NOMO-1 treated with DMSO at 0.1 percent for 48 hours (cell line): ENCODE results near the gene SLC22A2.
A peak's percentile ranks its signal among the peaks of the same experiment; 100 is the strongest.
"Not testable (repeated sequence)": the region's sequence is repeated elsewhere in the genome, so short reads cannot be mapped to it uniquely, and the experiment has no call there.

Experiments
- DNase-seq: peaks from one replicate; lab custom pipeline; 2025; ENCODE audit not compliant: unreplicated experiment; lab: John Stamatoyannopoulos, UW

SLC22A2 gene

GRCh38 chr6:160252073-160252813 lies 6.4 kb downstream of the SLC22A2 start:
- DNase-seq: no peak

- no peak for DNase-seq
Observed at GRCh38 chr6:160249671-160250070, 8.9 kb downstream of the SLC22A2 start.

GRCh38 chr6:160248538-160248937 lies 10.1 kb downstream of the SLC22A2 start:
- DNase-seq: no peak

GRCh38 chr6:160247457-160247883 lies 11.2 kb downstream of the SLC22A2 start:
- DNase-seq: no peak

GRCh38 chr6:160240691-160241084 lies 17.9 kb downstream of the SLC22A2 start:
- DNase-seq: no peak

GRCh38 chr6:160239929-160240690 lies 18.5 kb downstream of the SLC22A2 start:
- DNase-seq: no peak

GRCh38 chr6:160238761-160239751 lies 19.6 kb downstream of the SLC22A2 start:
- DNase-seq: no peak

- no peak for DNase-seq
Observed at GRCh38 chr6:160238278-160238711, 20.3 kb downstream of the SLC22A2 start.

- not testable (repeated sequence) for DNase-seq
Observed at GRCh38 chr6:160237597-160238275, 20.9 kb downstream of the SLC22A2 start.

GRCh38 chr6:160236235-160236872 lies 22.3 kb downstream of the SLC22A2 start:
- DNase-seq: not testable (repeated sequence)

GRCh38 chr6:160233950-160234640 lies 24.5 kb downstream of the SLC22A2 start:
- not testable (repeated sequence) for DNase-seq

GRCh38 chr6:160227769-160228161 lies 30.9 kb downstream of the SLC22A2 start:
- DNase-seq: no peak

GRCh38 chr6:160227038-160227768 lies 31.4 kb downstream of the SLC22A2 start:
- no peak for DNase-seq

GRCh38 chr6:160226118-160226591 lies 32.5 kb downstream of the SLC22A2 start:
- DNase-seq: no peak

- no peak for DNase-seq
Observed at GRCh38 chr6:160224639-160225237, 33.9 kb downstream of the SLC22A2 start.

- no peak for DNase-seq
Observed at GRCh38 chr6:160222491-160222890, 36.1 kb downstream of the SLC22A2 start.

- no peak for DNase-seq
Observed at GRCh38 chr6:160221918-160222317, 36.7 kb downstream of the SLC22A2 start.

GRCh38 chr6:160221423-160221822 lies 37.2 kb downstream of the SLC22A2 start:
- peak; percentile 21 for DNase-seq
